H1 (cell line): ENCODE measurements around the gene PEX12. TPM values are rescaled to one million over a fixed set of nuclear protein-coding genes. Genes with fewer than 3 reads are reported as not detected.

ENCODE experiments used
- CTCF ChIA-PET: fragments of 300-600 bp; sonication (Branson Sonifier 250); formaldehyde crosslinking; loops from one replicate; lab custom pipeline; 2021; ENCODE audit not compliant: partially characterized antibody; lab: Charles Lee
- POLR2A ChIA-PET: fragments of 300-600 bp; sonication (Branson Sonifier 250); formaldehyde crosslinking; loops from one replicate; lab custom pipeline; 2021; ENCODE audit warnings: inconsistent platforms; ENCODE audit not compliant: partially characterized antibody; lab: Charles Lee
- DNase-seq, 2 experiments: peaks; one replicate each; pipeline versions ENCODE4 v3.0.0 to v3.0.0-alpha.2; 2010 to 2022; ENCODE audit warnings: low spot score in 2 of 2, low read depth in 1 of 2, mixed read lengths in 1 of 2
- FAIRE-seq: peaks from 2 replicates; lab custom pipeline; 2011; peaks lifted over from hg19 to GRCh38; lab: Jason Lieb, UNC
- H2AFZ ChIP-seq: 2 replicates; pipeline ENCODE4 v1.8.1; 2012; ENCODE audit warnings: low read length, inconsistent platforms
- H2AK5ac ChIP-seq: 2 replicates; pipeline ENCODE4 v1.6.1; 2013; ENCODE audit warnings: low read depth, low read length
- H2BK120ac ChIP-seq: replicated peaks from 2 replicates; pipeline ENCODE3; 2013; ENCODE audit warnings: low read depth, low read length, inconsistent platforms
- H2BK12ac ChIP-seq: 2 replicates; pipeline ENCODE4 v1.6.1; 2013; ENCODE audit warnings: low read depth, low read length
- H2BK15ac ChIP-seq: 2 replicates; pipeline ENCODE4 v1.6.1; 2013; ENCODE audit warnings: low read length
- H2BK20ac ChIP-seq: 2 replicates; pipeline ENCODE4 v1.6.1; 2013; ENCODE audit warnings: low read length
- H2BK5ac ChIP-seq: 2 replicates; pipeline ENCODE4 v1.6.1; 2013; ENCODE audit warnings: low read depth, low read length
- H3K14ac ChIP-seq: 2 replicates; pipeline ENCODE4 v1.6.1; 2013; ENCODE audit warnings: inconsistent platforms; ENCODE audit not compliant: insufficient read length
- H3K18ac ChIP-seq: 2 replicates; pipeline ENCODE4 v1.6.1; 2013; ENCODE audit warnings: low read length; ENCODE audit errors: extremely low read depth
- H3K23ac ChIP-seq: 2 replicates; pipeline ENCODE4 v1.6.1; 2013; ENCODE audit warnings: inconsistent platforms; ENCODE audit not compliant: insufficient read length
- H3K23me2 ChIP-seq: 2 replicates; pipeline ENCODE4 v1.6.1; 2013; ENCODE audit warnings: low read depth, low read length
- H3K27ac ChIP-seq: 2 replicates; pipeline ENCODE4 v1.6.1; 2011; ENCODE audit warnings: low read depth, low read length, inconsistent platforms
- H3K27me3 ChIP-seq, 4 experiments: replicated peaks in 1 of 4; 1 replicate in 1 of 4; 2 replicates in 3 of 4; pipeline versions ENCODE4 v1.6.1 to v1.8.1; 2011 to 2013; ENCODE audit warnings: low read length in 3 of 4, mild to moderate bottlenecking in 3 of 4, inconsistent platforms in 2 of 4, mixed read lengths in 2 of 4, moderate library complexity in 1 of 4; ENCODE audit not compliant: control insufficient read depth in 3 of 4, insufficient read depth in 3 of 4; ENCODE audit errors: extremely low read depth in 1 of 4
- H3K36me3 ChIP-seq, 4 experiments: 2 replicates each; pipeline versions ENCODE4 v1.6.1 to v1.8.1; 2011 to 2013; ENCODE audit warnings: mild to moderate bottlenecking in 4 of 4, low read length in 3 of 4, moderate library complexity in 2 of 4, control low read depth in 1 of 4, inconsistent platforms in 1 of 4; ENCODE audit not compliant: insufficient read depth in 4 of 4, control insufficient read depth in 2 of 4
- H3K4ac ChIP-seq: replicated peaks from 2 replicates; pipeline ENCODE3; 2013; ENCODE audit warnings: low read length, low read depth, mixed read lengths, inconsistent platforms; ENCODE audit not compliant: insufficient read length
- H3K4me1 ChIP-seq, 4 experiments: replicated peaks in 1 of 4; 1 replicate in 1 of 4; 2 replicates in 3 of 4; pipeline versions ENCODE4 v1.6.1 to v1.8.1; 2011 to 2013; ENCODE audit warnings: low read length in 3 of 4, inconsistent platforms in 2 of 4, mixed read lengths in 1 of 4; ENCODE audit not compliant: insufficient read depth in 4 of 4, control insufficient read depth in 3 of 4
- H3K4me2 ChIP-seq, 2 experiments: 2 replicates each; pipeline versions ENCODE4 v1.6.1 to v1.8.1; 2011 to 2013; ENCODE audit warnings: low read depth in 2 of 2, low read length in 2 of 2, control low read depth in 1 of 2, inconsistent platforms in 1 of 2, mild to moderate bottlenecking in 1 of 2; ENCODE audit not compliant: insufficient read depth in 1 of 2
- H3K4me3 ChIP-seq, 4 experiments: fragments of 200-600, 300-600 bp in 1 of 4; sonication (generic), shearing (Covaris generic), sonication (Bioruptor Twin) in 1 of 4; 2 replicates each; pipeline versions ENCODE4 v1.5.1 to v1.8.1; 2011 to 2016; ENCODE audit warnings: low read length in 4 of 4, low read depth in 3 of 4, control low read depth in 2 of 4, inconsistent platforms in 2 of 4, mild to moderate bottlenecking in 2 of 4, mixed read lengths in 1 of 4, moderate library complexity in 1 of 4; ENCODE audit not compliant: insufficient read depth in 2 of 4; ENCODE audit errors: extremely low read depth in 1 of 4
- H3K56ac ChIP-seq: replicated peaks from 2 replicates; pipeline ENCODE3; 2013; ENCODE audit warnings: low read depth, mild to moderate bottlenecking, mixed read lengths, low read length, inconsistent platforms; ENCODE audit not compliant: insufficient read length
- H3K79me1 ChIP-seq: 2 replicates; pipeline ENCODE4 v1.6.1; 2013; ENCODE audit warnings: low read depth, low read length, control low read depth
- H3K79me2 ChIP-seq, 2 experiments: 2 replicates each; pipeline versions ENCODE4 v1.6.1 to v1.8.1; 2012 to 2013; ENCODE audit warnings: low read length in 2 of 2, mild to moderate bottlenecking in 2 of 2, inconsistent platforms in 1 of 2; ENCODE audit not compliant: insufficient read depth in 2 of 2, control insufficient read depth in 1 of 2
- H3K9ac ChIP-seq, 4 experiments: replicated peaks in 1 of 4; 1 replicate in 1 of 4; 2 replicates in 3 of 4; pipeline versions ENCODE4 v1.6.1 to v1.8.1; 2011 to 2013; ENCODE audit warnings: low read depth in 3 of 4, low read length in 3 of 4, control low read depth in 2 of 4, mild to moderate bottlenecking in 2 of 4, moderate library complexity in 2 of 4, inconsistent platforms in 1 of 4; ENCODE audit errors: extremely low read depth in 1 of 4
- H3K9me3 ChIP-seq, 2 experiments: 2 replicates each; pipeline versions ENCODE4 v1.6.1 to v1.8.1; 2012 to 2013; ENCODE audit warnings: mild to moderate bottlenecking in 2 of 2, moderate library complexity in 2 of 2, control low read depth in 1 of 2, inconsistent platforms in 1 of 2, low read depth in 1 of 2, low read length in 1 of 2, mixed read lengths in 1 of 2; ENCODE audit not compliant: insufficient read depth in 2 of 2
- H4K20me1 ChIP-seq, 2 experiments: replicated peaks in 1 of 2; 2 replicates each; pipeline versions ENCODE3 to v1.8.1; 2011 to 2013; ENCODE audit warnings: inconsistent platforms in 2 of 2, low read length in 2 of 2, mild to moderate bottlenecking in 1 of 2; ENCODE audit not compliant: insufficient read depth in 2 of 2, control insufficient read depth in 1 of 2
- H4K5ac ChIP-seq: 2 replicates; pipeline ENCODE4 v1.6.1; 2013; ENCODE audit warnings: low read length, low read depth, mixed read lengths, inconsistent platforms; ENCODE audit not compliant: insufficient read length
- H4K8ac ChIP-seq: 2 replicates; pipeline ENCODE4 v1.8.0; 2013; ENCODE audit warnings: mild to moderate bottlenecking, moderate library complexity, low read length, inconsistent platforms; ENCODE audit not compliant: insufficient read depth; ENCODE audit errors: extremely low read depth
- H4K91ac ChIP-seq: replicated peaks from 2 replicates; pipeline ENCODE3; 2013; ENCODE audit warnings: low read length, mixed read lengths, inconsistent platforms; ENCODE audit not compliant: insufficient read length
- BCL11A ChIP-seq, 2 experiments: IDR thresholded peaks; one replicate each; pipeline ENCODE4 v1.6.1; 2011; ENCODE audit warnings: low read depth in 2 of 2, low read length in 2 of 2, mild to moderate bottlenecking in 2 of 2
- FOSL1 ChIP-seq: IDR thresholded peaks from 2 replicates; pipeline ENCODE4 v1.6.1; 2011; ENCODE audit warnings: mild to moderate bottlenecking, low read depth, low read length, moderate library complexity; ENCODE audit not compliant: insufficient read depth
- GABPA ChIP-seq: IDR thresholded peaks from 2 replicates; pipeline ENCODE4 v1.6.1; 2011; ENCODE audit warnings: mild to moderate bottlenecking, low read length, moderate library complexity, borderline replicate concordance; ENCODE audit not compliant: insufficient read depth
- GTF2F1 ChIP-seq: IDR thresholded peaks from 2 replicates; pipeline ENCODE4 v1.6.1; 2012; ENCODE audit warnings: low read depth, low read length, improper control_type of control experiment, borderline replicate concordance
- KDM5A ChIP-seq: fragments of 200-600 bp; IDR thresholded peaks from 2 replicates; pipeline ENCODE4 v1.7.1; 2012; ENCODE audit warnings: mild to moderate bottlenecking, low read length, inconsistent platforms, mixed read lengths
- POU5F1 ChIP-seq: IDR thresholded peaks from 2 replicates; pipeline ENCODE4 v1.6.1; 2011; ENCODE audit warnings: low read depth, mild to moderate bottlenecking, low read length, moderate library complexity
- RAD21 ChIP-seq, 2 experiments: IDR thresholded peaks in 1 of 2; conservative IDR thresholded peaks in 1 of 2; 2 replicates each; pipeline ENCODE4 v1.6.1; 2011; ENCODE audit warnings: low read depth in 2 of 2, low read length in 2 of 2, improper control_type of control experiment in 1 of 2, inconsistent platforms in 1 of 2, mild to moderate bottlenecking in 1 of 2, moderate library complexity in 1 of 2
- SIN3A ChIP-seq, 2 experiments: IDR thresholded peaks in 1 of 2; conservative IDR thresholded peaks in 1 of 2; 2 replicates each; pipeline ENCODE4 v1.6.1; 2011 to 2012; ENCODE audit warnings: low read length in 2 of 2, improper control_type of control experiment in 1 of 2, low read depth in 1 of 2, mild to moderate bottlenecking in 1 of 2
- SIRT6 ChIP-seq: IDR thresholded peaks from one replicate; pipeline ENCODE4 v1.7.1; 2012; ENCODE audit warnings: low read length, inconsistent platforms
- TCF12 ChIP-seq: IDR thresholded peaks from 2 replicates; pipeline ENCODE4 v1.6.1; 2011; ENCODE audit warnings: low read depth, mild to moderate bottlenecking, low read length
- TEAD4 ChIP-seq: IDR thresholded peaks from 2 replicates; pipeline ENCODE4 v1.6.1; 2012; ENCODE audit warnings: low read depth, low read length, inconsistent platforms, mixed read lengths
- YY1 ChIP-seq: IDR thresholded peaks from 2 replicates; pipeline ENCODE4 v1.6.1; 2011; ENCODE audit warnings: low read depth, mild to moderate bottlenecking, low read length
- ZNF274 ChIP-seq: IDR thresholded peaks from 2 replicates; pipeline ENCODE4 v1.7.0; 2012; ENCODE audit warnings: low read length, borderline replicate concordance; ENCODE audit errors: extremely low read depth
- WGBS, 2 experiments: shearing (Covaris generic) in 1 of 2; methylation state at CpG; one replicate each; pipeline versions ENCODE4 v1.1.6 to v1.1.7; 2013 to 2015; ENCODE audit warnings: low lambda C conversion rate in 2 of 2, mixed read lengths in 2 of 2, inconsistent platforms in 1 of 2, low coverage in 1 of 2, missing lambda C conversion rate in 1 of 2; ENCODE audit not compliant: insufficient replicate concordance in 2 of 2, insufficient coverage in 1 of 2, insufficient read length in 1 of 2; ENCODE audit errors: extremely low coverage in 1 of 2, missing lambda C conversion rate in 1 of 2; 5-methylcytosine and 5-hydroxymethylcytosine counted together
- polyA plus RNA-seq, 7 experiments: library from polyadenylated mRNA; depleted of rRNA in 3 of 7; stranded (reverse) in 5 of 7; unstranded in 2 of 7; fragments of >200 nt in 5 of 7; fragments of 200-250 nt in 2 of 7; gene quantifications; 1 replicate in 5 of 7; 2 replicates in 1 of 7; 4 replicates in 1 of 7; pipeline versions ENCODE4 v1.2.1 to v1.2.3, GENCODE V29; 2011 to 2013; ENCODE audit warnings: missing spikeins in 2 of 7, mixed read lengths in 2 of 7
- total RNA-seq: library from RNA; stranded (reverse); fragmentation: NEBNext Ultra II Directional; extraction: Animal tissue kit (Norgen Biotek cat#: 25700); gene quantifications from 2 replicates; pipeline ENCODE4 v1.2.1, GENCODE V29; 2021

The PEX12 gene
- total and polyA plus RNA-seq, 2 of the 8 experiments (the other 6 are each of a cell fraction or from before 2014, with no cell fraction given) = 3.0 to 5.9 TPM

DNA sequence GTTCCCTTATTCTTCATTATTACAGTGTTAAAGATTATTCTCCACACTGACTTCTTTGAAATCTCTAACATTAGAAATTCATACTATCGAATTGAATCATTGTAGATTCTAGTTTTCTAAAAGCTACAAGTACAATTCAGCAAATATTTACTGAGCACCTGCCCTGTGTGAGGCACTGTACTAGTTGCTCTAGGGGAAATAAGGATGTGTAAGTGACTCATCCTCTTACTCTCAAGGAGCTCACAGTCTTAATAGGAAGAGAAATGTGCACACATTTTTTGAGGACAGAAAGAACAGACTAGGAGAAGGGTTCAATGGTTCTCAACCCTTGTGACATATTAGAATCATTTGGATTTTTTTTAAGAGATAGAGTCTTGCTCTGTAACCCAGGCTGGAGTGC lies 33.2 kb downstream of the PEX12 start:
- no peaks in the 10 kb centered on the region for H3K79me1 ChIP-seq
- H2BK5ac ChIP-seq = no peak overlapping the region
- no peak overlapping the region for H2BK20ac ChIP-seq
- no peak overlapping the region for H3K14ac ChIP-seq
- 87% methylated on average over 1 of the region's 1 CpG; no CpG with 5 or more reads in 1 of the 2 experiments for WGBS, 2 experiments
- H3K4me1 ChIP-seq = no peaks in the 10 kb centered on the region
- no peaks in the 10 kb centered on the region for H3K23me2 ChIP-seq
- no peak overlapping the region for H4K8ac ChIP-seq
- no peak overlapping the region for H3K56ac ChIP-seq
- H4K20me1 ChIP-seq = no peaks in the 10 kb centered on the region
- H3K4me2 ChIP-seq = no peak overlapping the region
- H3K9ac ChIP-seq = no peak overlapping the region
- H3K18ac ChIP-seq = no peak overlapping the region
- no peak overlapping the region for H4K5ac ChIP-seq
- no peak overlapping the region for H4K91ac ChIP-seq
- H2BK15ac ChIP-seq = no peak overlapping the region
- no peaks in the 10 kb centered on the region for H3K79me2 ChIP-seq
- POLR2A ChIA-PET = interaction anchor here (1.0 kb wide), 1 partner anchor 23 kb away, joined by 3 read pairs; no protein-coding TSS in a partner anchor
- H3K27me3 ChIP-seq = no peaks in the 10 kb centered on the region; a peak in 2 of 7 replicates
- H3K4ac ChIP-seq = no peak overlapping the region
- CTCF ChIA-PET = interaction anchor here (0.7 kb wide), 1 partner anchor 383 kb away, joined by 3 read pairs; no protein-coding TSS in a partner anchor
- no peak overlapping the region for H3K27ac ChIP-seq
- no peak overlapping the region for H2BK120ac ChIP-seq
- FAIRE-seq (no peak), DNase-seq (no peak)
- H2AFZ ChIP-seq = no peak overlapping the region
- H2AK5ac ChIP-seq = no peak overlapping the region
- no peaks in the 10 kb centered on the region for H3K9me3 ChIP-seq
- no peak overlapping the region for H3K23ac ChIP-seq
- H2BK12ac ChIP-seq = no peak overlapping the region
- H3K36me3 ChIP-seq = no peaks in the 10 kb centered on the region
- H3K4me3 ChIP-seq = no peak overlapping the region
- no peak for TF ChIP-seq KDM5A
- TF ChIP-seq SIRT6 = no peak
- TF ChIP-seq TCF12 = no peak
- TF ChIP-seq TEAD4 = no peak
- TF ChIP-seq POU5F1 = no peak
- no peak for TF ChIP-seq BCL11A (IDR thresholded peaks at IDR 0.05; ENCODE audit: low read depth in 2 of 2, low read length in 2 of 2)
- TF ChIP-seq YY1 = no peak
- no peak for TF ChIP-seq RAD21 (IDR thresholded peaks at IDR 0.05 in 1 of 2, conservative IDR thresholded peaks at IDR 0.05 in 1 of 2; ENCODE audit: low read depth in 2 of 2, low read length in 2 of 2)
- no peak for TF ChIP-seq ZNF274
- TF ChIP-seq SIN3A (conservative IDR thresholded peaks at IDR 0.05 in 1 of 2, IDR thresholded peaks at IDR 0.05 in 1 of 2; ENCODE audit: low read depth in 1 of 2, low read length in 2 of 2) = no peak
- no peak for TF ChIP-seq GTF2F1
- no peak for TF ChIP-seq FOSL1
- TF ChIP-seq GABPA = no peak
